Osteocyte (in vitro differentiated cells): ENCODE measurements around the gene CBLB. TPM values are rescaled to one million over a fixed set of nuclear protein-coding genes. Genes with fewer than 3 reads are reported as not detected.

Experiments
- DNase-seq: peaks from one replicate; pipeline ENCODE4 v3.0.0; 2021; ENCODE audit warnings: mixed read lengths; ENCODE audit not compliant: unreplicated experiment; ENCODE audit errors: extremely low spot score
- H3K27ac Mint-ChIP-seq: one replicate; pipeline ENCODE4 v1.8.0; 2021; ENCODE audit warnings: mild to moderate bottlenecking, mixed read lengths; ENCODE audit not compliant: unreplicated experiment
- H3K27me3 Mint-ChIP-seq: one replicate; pipeline ENCODE4 v1.8.0; 2021; ENCODE audit warnings: mixed read lengths; ENCODE audit not compliant: unreplicated experiment
- H3K36me3 Mint-ChIP-seq: one replicate; pipeline ENCODE4 v1.8.0; 2021; ENCODE audit warnings: mixed read lengths; ENCODE audit not compliant: unreplicated experiment
- H3K4me1 Mint-ChIP-seq: one replicate; pipeline ENCODE4 v1.8.0; 2021; ENCODE audit warnings: mixed read lengths; ENCODE audit not compliant: unreplicated experiment
- H3K4me3 Mint-ChIP-seq: one replicate; pipeline ENCODE4 v1.8.0; 2021; ENCODE audit warnings: mild to moderate bottlenecking, moderate library complexity, mixed read lengths; ENCODE audit not compliant: unreplicated experiment
- H3K9me3 Mint-ChIP-seq: one replicate; pipeline ENCODE4 v1.8.0; 2021; ENCODE audit warnings: mixed read lengths; ENCODE audit not compliant: unreplicated experiment
- total RNA-seq: library from RNA; stranded (reverse); gene quantifications from 2 replicates; pipeline ENCODE4 v1.2.1, GENCODE V29; 2021
- TF ChIP-seq, protein P1 (sequence below): fragments of 200-600 bp; sonication (generic); IDR thresholded peaks from 2 replicates; pipeline ENCODE4 v1.5.0; 2021; ENCODE audit warnings: antibody characterized with exemption, mild to moderate bottlenecking, moderate library complexity

Gene CBLB
- total RNA-seq, 1 donor from 2014 or later, result 28.8 TPM

GRCh38 chr3:105813710-105814109, 55.1 kb downstream of the CBLB start:
- Mint-ChIP-seq H3K9me3 (peaks cover 7% of the 10 kb centered on the region), H3K4me3 (no peak overlapping the region), H3K27me3 (no peaks in the 10 kb centered on the region), H3K36me3 (peaks cover 15% of the 10 kb centered on the region), H3K4me1 (peaks cover 13% of the 10 kb centered on the region), H3K27ac (no peak overlapping the region)
- no peak for DNase-seq
- TF ChIP-seq, protein P1, sequence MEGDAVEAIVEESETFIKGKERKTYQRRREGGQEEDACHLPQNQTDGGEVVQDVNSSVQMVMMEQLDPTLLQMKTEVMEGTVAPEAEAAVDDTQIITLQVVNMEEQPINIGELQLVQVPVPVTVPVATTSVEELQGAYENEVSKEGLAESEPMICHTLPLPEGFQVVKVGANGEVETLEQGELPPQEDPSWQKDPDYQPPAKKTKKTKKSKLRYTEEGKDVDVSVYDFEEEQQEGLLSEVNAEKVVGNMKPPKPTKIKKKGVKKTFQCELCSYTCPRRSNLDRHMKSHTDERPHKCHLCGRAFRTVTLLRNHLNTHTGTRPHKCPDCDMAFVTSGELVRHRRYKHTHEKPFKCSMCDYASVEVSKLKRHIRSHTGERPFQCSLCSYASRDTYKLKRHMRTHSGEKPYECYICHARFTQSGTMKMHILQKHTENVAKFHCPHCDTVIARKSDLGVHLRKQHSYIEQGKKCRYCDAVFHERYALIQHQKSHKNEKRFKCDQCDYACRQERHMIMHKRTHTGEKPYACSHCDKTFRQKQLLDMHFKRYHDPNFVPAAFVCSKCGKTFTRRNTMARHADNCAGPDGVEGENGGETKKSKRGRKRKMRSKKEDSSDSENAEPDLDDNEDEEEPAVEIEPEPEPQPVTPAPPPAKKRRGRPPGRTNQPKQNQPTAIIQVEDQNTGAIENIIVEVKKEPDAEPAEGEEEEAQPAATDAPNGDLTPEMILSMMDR, result no peak

DNA sequence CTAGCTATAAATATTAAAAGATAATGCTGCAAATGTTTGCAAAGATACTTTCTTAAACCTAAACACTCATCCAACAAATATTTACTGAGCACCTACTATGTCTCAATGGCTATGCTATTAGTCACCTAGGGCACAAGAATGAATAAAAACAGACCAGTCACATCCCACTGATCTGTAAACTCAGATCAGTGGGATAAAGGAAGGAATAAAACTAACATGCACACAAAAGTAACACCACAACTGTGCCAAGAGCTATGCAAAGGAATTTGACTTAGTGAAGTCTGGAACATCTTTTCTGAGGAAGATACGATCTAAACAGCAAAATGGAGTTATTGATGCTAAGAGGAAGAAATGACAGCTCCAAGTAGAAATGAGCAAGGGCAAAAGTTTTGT, 56.6 kb downstream of the CBLB start:
- no peak overlapping the region for H3K27ac Mint-ChIP-seq
- peaks cover 15% of the 10 kb centered on the region for H3K36me3 Mint-ChIP-seq
- no peak overlapping the region for H3K4me3 Mint-ChIP-seq

DNA sequence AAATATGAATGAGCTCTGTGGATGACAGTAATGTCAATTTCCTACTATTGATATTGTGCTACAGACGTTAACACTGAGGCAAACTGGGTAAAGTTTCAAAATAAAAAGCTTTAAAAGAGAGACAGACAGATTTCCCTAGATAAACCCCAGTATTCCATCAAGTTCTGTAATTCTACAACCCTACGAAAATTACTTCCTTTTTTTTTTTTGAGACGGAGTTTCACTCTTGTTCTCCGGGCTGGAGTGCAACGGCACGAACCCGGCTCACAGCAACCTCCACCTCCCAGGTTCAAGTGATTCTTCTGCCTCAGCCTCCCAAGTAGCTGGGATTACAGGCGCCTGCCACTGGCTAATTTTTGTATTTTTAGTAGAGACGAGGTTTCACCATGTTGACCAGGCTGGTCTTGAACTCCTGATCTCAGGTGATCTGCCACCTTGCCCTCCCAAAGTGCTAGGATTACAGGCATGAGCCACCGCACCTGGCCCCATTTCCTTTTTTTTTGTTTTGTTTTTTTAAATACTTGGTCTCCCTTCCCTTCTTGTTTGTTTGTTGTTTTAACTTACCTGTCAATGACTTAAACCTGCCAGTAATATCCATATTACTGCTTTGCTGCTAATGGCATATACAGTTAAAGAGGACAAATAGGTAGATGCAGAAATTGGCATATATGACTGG, 57.2 kb downstream of the CBLB start:
- TF ChIP-seq, protein P1, result no peak
- no peak for DNase-seq
- H3K27me3 Mint-ChIP-seq, result no peaks in the 10 kb centered on the region
- H3K9me3 Mint-ChIP-seq, result peaks cover 7% of the 10 kb centered on the region
- H3K4me3 Mint-ChIP-seq, result no peak overlapping the region
- peaks cover 15% of the 10 kb centered on the region for H3K36me3 Mint-ChIP-seq
- H3K27ac Mint-ChIP-seq, result no peak overlapping the region
- H3K4me1 Mint-ChIP-seq, result peaks cover 15% of the 10 kb centered on the region

More for the DNA sequence above, 56.6 kb downstream of the CBLB start:
- Mint-ChIP-seq H3K4me1 (peaks cover 14% of the 10 kb centered on the region), H3K9me3 (peaks cover 7% of the 10 kb centered on the region), H3K27me3 (no peaks in the 10 kb centered on the region)
- DNase-seq, result no peak
- TF ChIP-seq, protein P1, result no peak

- no peak overlapping the region for H3K4me3 Mint-ChIP-seq
- H3K36me3 Mint-ChIP-seq, result peaks cover 8% of the 10 kb centered on the region
- no peak overlapping the region for H3K27ac Mint-ChIP-seq
- TF ChIP-seq, protein P1, result no peak
- no peak for DNase-seq
- H3K9me3 Mint-ChIP-seq, result no peaks in the 10 kb centered on the region
- no peaks in the 10 kb centered on the region for H3K27me3 Mint-ChIP-seq
- H3K4me1 Mint-ChIP-seq, result peaks cover 31% of the 10 kb centered on the region
Measured at GRCh38 chr3:105809208-105809888, 59.5 kb downstream of the CBLB start.

DNA sequence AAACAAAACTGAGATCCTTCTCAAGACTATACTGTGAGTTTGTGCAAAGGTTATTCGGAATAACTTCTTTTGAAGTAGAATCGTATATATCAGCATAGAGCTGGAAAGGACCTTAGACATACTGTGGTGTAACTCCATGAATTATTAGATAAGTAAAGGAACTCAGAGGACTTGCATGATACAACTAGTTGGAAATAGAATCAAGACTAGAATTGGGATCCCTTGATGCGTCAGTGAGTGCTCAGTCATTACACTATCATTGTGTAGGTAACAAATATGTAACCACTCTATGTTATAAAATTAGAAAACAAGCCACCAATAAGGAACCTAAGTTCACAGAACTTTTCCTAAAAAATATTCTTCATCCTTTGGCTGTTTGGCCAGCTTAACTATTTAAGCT, 61.1 kb downstream of the CBLB start:
- peaks cover 31% of the 10 kb centered on the region for H3K4me1 Mint-ChIP-seq
- H3K36me3 Mint-ChIP-seq, result peaks cover 11% of the 10 kb centered on the region
- no peaks in the 10 kb centered on the region for H3K9me3 Mint-ChIP-seq
- DNase-seq, result no peak
- TF ChIP-seq, protein P1, result no peak
- H3K4me3 Mint-ChIP-seq, result no peak overlapping the region
- H3K27me3 Mint-ChIP-seq, result no peaks in the 10 kb centered on the region
- no peak overlapping the region for H3K27ac Mint-ChIP-seq
